Medulla oblongata (tissue), 1 donor: ENCODE results near the gene LDB1.

Experiments used
- DNase-seq: peaks from one replicate; pipeline ENCODE4 v3.0.0-alpha.2; 2015; ENCODE audit errors: extremely low spot score

The LDB1 gene

DNA sequence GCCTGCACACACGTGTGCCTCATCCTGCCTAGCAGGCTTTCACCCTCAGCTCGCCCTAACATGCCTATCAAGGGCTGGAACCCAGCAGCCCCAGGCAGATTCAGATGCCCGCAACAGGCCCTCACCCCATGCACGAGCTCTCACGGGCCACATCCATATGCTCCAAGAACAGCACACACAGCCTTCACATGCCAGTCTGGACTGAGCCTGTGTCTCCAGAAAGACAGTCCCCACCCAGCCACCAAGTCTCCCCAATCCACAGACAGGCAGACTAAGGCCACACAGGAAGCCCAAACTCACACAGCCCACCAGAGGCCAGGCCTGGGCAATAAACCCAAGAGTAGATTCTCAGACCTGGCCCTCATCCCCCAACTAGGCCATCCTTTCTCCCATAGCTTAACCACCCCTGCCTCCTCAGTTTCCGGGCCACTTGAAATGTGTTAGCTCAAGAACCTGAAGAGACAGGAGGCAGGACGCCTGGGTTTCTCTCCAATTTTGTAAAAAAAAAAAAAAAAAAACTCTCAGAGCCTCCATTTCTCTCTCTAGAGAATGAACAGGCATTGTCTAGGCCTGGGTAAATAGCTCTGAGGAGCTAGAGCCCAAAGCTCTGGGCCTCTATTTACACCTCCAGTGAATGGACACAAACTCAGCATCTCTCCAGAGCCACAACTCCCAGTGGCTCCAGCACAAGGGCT, 6.8 kb downstream of the LDB1 start:
- no peak for DNase-seq

DNA sequence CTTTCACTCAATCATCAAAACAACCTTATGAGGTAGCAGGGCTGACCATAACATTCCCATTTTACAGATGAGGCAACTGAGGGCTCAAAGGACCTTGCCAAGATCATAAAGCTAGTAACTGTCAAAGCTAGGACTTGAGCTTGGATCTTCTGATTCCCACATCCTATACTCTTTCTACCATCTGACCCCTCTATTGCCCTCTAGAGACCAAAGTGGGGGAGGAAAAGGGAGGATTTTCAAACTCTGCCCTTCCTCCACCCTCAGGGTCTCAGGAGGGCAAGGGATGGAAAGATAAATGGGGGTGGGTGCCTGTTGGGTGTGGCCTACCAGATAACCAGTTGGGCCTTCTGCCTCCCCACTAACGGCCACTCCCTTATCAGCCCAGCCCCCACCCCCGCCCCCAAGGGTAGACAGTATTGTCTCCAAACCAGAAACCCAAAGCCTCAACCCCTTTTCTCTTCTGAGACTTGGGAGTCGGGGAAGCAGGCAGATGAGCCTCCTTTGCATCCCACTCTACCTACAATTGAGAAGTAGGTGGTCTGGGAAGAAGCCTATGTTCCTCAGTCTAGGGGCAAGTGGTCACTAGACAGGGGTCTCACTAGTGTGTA, 7.9 kb downstream of the LDB1 start:
- no peak for DNase-seq

GRCh38 chr10:102111276-102111675, 8.9 kb downstream of the LDB1 start:
- no peak for DNase-seq

DNA sequence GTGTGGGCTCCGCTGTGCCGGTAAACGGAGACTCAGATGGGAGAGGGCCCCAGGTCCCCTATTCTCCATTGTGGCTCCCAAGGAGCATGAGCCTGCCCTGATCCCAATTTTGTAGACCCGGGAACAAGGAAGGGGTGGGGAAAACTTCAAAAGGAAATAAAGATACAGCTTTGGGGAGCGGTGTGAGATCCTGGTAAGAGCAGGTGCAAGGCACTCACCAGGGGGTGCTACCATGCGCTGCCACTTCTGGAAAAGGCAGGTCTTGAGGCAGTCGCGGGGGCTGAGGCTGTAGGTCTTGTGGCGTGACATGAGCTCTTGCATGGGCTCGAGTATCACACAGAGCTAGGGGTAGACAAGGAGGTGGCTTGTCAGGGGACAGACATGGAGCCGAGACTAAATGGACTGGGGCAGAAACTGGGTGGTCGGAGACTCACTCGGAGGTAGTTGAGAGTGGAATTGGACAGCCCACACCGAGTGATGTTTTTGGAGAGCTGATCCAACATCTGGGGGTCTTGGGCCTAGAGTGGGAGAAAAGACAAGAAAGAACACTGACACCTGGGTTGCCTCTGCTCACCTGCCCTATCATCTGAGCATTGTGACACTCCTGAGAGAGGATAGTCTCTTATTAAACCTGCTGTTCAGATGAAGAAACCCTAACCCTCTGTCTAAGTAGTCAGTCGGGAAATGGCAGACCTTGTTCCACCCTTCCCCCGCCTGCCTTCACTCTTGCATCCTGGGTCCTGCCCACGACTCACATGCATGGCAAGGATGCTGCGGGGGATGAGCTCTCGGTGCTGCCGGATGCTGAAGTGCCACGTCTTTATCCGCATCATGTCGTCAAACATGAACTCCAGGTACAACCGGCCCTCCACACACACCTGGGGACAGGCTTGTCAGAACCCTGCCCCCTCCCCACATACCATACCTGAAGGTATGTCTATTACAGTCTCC, 10.7 kb downstream of the LDB1 start:
- DNase-seq = no peak

- DNase-seq = no peak
Measured at GRCh38 chr10:102106998-102107397, 13.2 kb downstream of the LDB1 start.

DNA sequence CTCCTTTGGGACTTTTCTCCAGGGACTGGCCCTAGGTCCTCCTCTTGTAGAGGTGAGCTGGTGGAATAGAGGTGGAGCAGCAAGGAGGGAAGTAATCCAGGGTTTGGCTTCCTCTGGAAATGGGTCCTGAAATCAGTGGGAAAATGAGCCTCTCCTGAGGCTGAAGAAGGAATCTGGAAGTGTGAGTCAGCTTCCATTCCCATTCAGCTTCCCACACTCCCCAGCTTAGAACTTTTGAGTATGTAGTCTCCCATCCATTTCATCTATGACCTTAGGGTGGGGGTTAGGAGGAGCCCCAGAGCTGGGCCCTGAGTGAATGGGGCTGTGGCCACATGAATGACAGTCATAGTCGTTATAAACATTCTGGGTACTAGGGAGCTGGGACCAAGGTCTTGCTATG, 17.7 kb downstream of the LDB1 start:
- DNase-seq = no peak

DNA sequence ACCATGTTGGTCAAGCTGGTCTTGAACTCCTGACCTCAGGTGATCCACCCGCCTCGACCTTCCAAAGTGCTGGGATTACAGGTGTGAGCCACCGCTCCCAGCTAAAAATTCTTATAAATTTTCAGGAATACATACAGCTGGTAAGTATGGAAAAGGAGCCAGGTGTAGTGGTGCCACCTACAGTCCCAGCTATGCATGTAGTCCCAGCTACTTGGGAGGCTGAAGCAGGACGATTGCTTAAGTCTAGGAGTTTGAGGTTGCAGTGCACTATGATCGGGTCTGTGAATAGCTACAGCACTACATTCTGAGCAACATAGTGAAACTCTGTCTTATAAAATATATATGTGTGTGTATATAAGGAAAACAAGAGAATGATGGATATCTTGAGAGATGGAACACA, 19.0 kb downstream of the LDB1 start:
- DNase-seq = no peak

- DNase-seq = no peak
Measured at GRCh38 chr10:102096449-102096848, 23.7 kb downstream of the LDB1 start.

- DNase-seq = no peak
Measured at GRCh38 chr10:102090772-102091171, 29.4 kb downstream of the LDB1 start.

GRCh38 chr10:102086196-102086595, 34.0 kb downstream of the LDB1 start:
- no peak for DNase-seq

DNA sequence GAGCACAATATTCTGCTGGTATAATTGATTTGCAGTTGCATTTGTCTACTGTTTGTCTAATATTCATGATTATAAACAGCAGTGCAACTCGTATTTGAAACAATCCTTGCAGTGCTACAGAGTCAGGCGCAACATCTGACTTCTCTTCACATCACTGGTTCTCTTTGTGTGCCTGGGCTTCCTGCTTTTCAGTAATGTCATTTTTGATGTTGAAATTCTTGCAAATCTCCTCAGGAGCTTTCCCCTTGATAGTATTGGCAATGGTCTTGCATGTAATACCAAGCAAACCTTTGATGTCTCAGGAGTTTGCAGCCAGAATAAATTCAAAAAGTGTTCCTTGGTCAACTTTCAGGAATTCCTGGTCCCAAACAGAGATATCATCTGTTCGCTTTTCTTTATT, 34.8 kb downstream of the LDB1 start:
- no peak for DNase-seq

DNA sequence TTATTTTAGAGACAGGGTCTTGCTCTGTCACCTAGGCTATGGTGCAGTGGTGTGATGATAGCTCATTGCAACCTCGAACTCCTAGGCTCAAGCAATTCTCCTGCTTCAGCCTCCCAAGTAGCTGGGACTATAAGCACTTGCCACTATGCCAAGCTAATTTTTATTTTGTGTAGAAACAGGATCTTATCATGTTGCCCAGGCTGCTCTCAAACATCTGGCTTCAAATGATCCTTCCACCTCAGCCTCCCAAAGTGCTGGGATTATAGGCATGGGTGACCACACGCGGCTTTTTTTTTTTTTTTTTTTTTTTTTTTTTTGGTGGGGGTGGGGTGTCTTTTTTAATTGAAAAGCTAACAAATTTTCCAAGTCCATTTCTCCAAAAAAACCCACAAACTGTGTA, 36.6 kb downstream of the LDB1 start:
- no peak for DNase-seq

GRCh38 chr10:102072673-102073527, 47.3 kb downstream of the LDB1 start:
- peak; percentile 89 for DNase-seq

- DNase-seq = no peak
Measured at GRCh38 chr10:102069071-102069470, 51.1 kb downstream of the LDB1 start.

- no peak for DNase-seq
Measured at GRCh38 chr10:102068216-102068615, 52.0 kb downstream of the LDB1 start.

GRCh38 chr10:102067091-102067916, 52.9 kb downstream of the LDB1 start:
- no peak for DNase-seq

GRCh38 chr10:102066399-102067088, 53.6 kb downstream of the LDB1 start:
- DNase-seq = no peak

DNA sequence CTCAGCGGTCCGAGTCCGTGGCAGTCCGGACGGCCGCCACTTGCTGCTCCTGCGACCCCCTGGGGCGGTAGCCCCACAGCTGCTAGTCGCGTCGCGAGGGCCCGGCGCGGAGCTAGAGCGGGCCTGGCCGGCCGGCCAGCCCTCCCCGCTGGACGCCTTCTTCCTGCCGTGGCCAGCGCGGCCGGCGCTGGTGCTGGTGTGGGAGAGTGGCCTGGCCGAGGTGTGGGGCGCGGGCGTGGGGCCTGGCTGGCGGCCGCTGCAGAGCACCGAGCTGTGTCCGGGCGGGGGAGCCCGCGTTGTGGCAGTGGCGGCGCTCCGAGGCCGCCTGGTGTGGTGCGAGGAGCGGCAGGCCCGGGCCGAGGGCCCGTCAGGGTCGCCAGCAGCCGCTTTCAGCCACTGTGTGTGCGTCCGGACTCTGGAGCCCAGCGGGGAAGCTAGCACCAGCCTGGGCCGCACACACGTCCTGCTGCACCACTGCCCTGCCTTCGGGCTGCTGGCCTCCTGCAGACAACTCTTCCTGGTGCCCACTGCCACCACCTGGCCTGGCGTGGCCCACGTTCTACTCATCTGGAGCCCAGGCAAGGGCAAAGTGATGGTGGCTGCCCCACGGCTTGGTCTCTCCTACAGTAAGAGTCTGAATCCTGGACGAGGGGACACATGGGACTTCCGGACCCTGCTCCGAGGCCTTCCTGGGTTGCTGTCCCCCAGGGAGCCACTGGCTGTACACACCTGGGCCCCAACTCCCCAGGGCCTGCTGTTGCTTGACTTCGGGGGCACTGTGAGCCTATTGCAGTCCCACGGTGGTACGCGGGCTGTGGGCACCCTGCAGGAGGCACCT, 54.4 kb downstream of the LDB1 start:
- no peak for DNase-seq

DNA sequence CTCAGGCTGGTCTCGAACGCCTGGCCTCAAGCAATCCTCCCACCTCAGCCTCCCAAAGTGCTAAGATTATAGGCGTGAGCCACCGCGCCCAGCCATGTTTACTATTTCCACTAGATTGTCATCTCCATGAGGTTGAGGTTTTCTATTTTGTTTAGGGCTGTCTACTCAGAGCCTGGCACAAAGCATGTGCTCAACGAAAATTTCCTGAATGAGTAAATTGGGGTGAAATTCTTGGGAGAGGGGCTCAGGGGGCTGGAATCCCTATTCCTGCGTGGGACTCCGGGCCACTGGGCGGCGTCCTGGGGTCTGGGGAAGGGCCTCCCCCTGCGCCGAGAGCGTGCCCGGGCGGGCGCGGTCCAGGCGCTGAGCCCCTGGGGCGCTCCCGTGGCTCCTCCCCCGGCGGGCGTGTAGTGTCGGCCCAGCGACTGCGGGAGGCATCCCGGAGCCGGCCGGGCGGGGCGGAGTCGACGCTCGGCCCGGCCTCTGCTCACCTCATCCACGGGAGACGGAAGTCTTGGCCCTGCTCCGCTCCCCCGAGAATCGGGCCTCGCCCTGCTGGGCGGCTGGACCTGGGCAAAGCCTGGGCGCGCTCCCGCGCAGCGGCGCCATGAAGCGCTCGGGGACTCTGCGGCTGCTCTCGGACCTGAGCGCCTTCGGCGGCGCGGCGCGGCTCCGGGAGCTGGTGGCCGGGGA, 55.2 kb downstream of the LDB1 start, which contains the start of gene HPS6:
TSS of gene HPS6 (plus strand) at position 482 of the 693 bp plus-strand sequence. CDS start at position 608, 126 bp downstream.
- peak; percentile 88 for DNase-seq
